K562 (cell line): ENCODE results near the gene EP300. TPM values are rescaled to one million over a fixed set of nuclear protein-coding genes. Genes with fewer than 3 reads are reported as not detected.

Experiments used
- CEBPG ChIP-seq, 3 experiments: fragments of 200-800 bp in 1 of 3; sonication (Bioruptor generic) in 1 of 3; sonication (generic) in 1 of 3; formaldehyde crosslinking in 1 of 3; IDR thresholded peaks in 2 of 3; conservative IDR thresholded peaks in 1 of 3; 2 replicates each; pipeline versions ENCODE4 v1.6.1 to v1.8.0; 2016 to 2022; ENCODE audit warnings: missing compliant biosample characterization in 2 of 3, missing genetic modification characterization in 2 of 3, mild to moderate bottlenecking in 1 of 3, missing genetic modification reagents in 1 of 3
- EP300 ChIP-seq: IDR thresholded peaks from 2 replicates; pipeline ENCODE4 v1.6.1; 2012; ENCODE audit warnings: low read length, improper control_type of control experiment
- FOXJ2 ChIP-seq: fragments of 200-800 bp; sonication (Bioruptor generic); IDR thresholded peaks from 2 replicates; pipeline ENCODE4 v1.6.1; 2016; ENCODE audit warnings: missing genetic modification characterization, missing compliant biosample characterization
- RAD21 ChIP-seq, 2 experiments: fragments of 250-450 bp in 1 of 2; fragments of 450-650 bp in 1 of 2; sonication (Bioruptor Pico) in 1 of 2; formaldehyde crosslinking in 1 of 2; IDR thresholded peaks in 1 of 2; conservative IDR thresholded peaks in 1 of 2; 2 replicates each; pipeline versions ENCODE4 v1.4.0 to v1.8.0; 2020 to 2022; ENCODE audit warnings: mild to moderate bottlenecking in 2 of 2, moderate library complexity in 1 of 2
- SIRT6 ChIP-seq: IDR thresholded peaks from one replicate; pipeline ENCODE4 v1.6.1; 2012; ENCODE audit warnings: low read depth, mild to moderate bottlenecking, control low read depth, inconsistent platforms, low read length, moderate library complexity
- SOX6 ChIP-seq: fragments of 450-650 bp; IDR thresholded peaks from 2 replicates; pipeline ENCODE4 v1.6.1; 2014; ENCODE audit warnings: mild to moderate bottlenecking
- SREBF1 ChIP-seq: fragments of 150-350 bp; IDR thresholded peaks from 2 replicates; pipeline ENCODE4 v1.6.1; 2014; ENCODE audit warnings: antibody characterized with exemption, low read depth, low read length, borderline replicate concordance
- ZBTB8A ChIP-seq: fragments of 450-650 bp; IDR thresholded peaks from 2 replicates; pipeline ENCODE4 v1.6.1; 2018; ENCODE audit warnings: mild to moderate bottlenecking, moderate library complexity; ENCODE audit not compliant: partially characterized antibody
- ZNF12 ChIP-seq: sonication (generic); formaldehyde crosslinking; IDR thresholded peaks from 2 replicates; pipeline ENCODE4 v1.4.0; 2020; ENCODE audit warnings: mild to moderate bottlenecking, missing genetic modification reagents
- ZNF124 ChIP-seq: sonication (generic); formaldehyde crosslinking; IDR thresholded peaks from 2 replicates; pipeline ENCODE4 v1.8.1; 2022; ENCODE audit warnings: missing genetic modification reagents
- polyA plus RNA-seq, 8 experiments: library from polyadenylated mRNA; depleted of rRNA in 4 of 8; stranded (reverse) in 5 of 8; unstranded in 3 of 8; fragments of >200 nt; fragmentation: Nextera tagmentation in 2 of 8; fragmentation: Illumina TruSeq in 1 of 8; extraction: Ambion mirVana in 2 of 8; extraction: Trizol in 1 of 8; gene quantifications; 2 replicates each; pipeline versions ENCODE4 v1.2.1 to v1.2.3, GENCODE V29; 2011 to 2014; ENCODE audit warnings: inconsistent platforms in 1 of 8, missing spikeins in 1 of 8
- total RNA-seq, 7 experiments: library from RNA; depleted of rRNA in 6 of 7; stranded (reverse); fragments of >200 nt in 6 of 7; fragmentation: Illumina TruSeq in 2 of 7; extraction: Trizol in 2 of 7; gene quantifications; 2 replicates each; pipeline versions ENCODE4 v1.2.1 to v1.2.3, GENCODE V29; 2011 to 2021; ENCODE audit warnings: low replicate concordance in 1 of 7
- TF ChIP-seq, protein P1 (sequence below): fragments of 250-450 bp; sonication (Bioruptor Pico); IDR thresholded peaks from 2 replicates; pipeline ENCODE4 v1.8.0; 2022; ENCODE audit warnings: moderate library complexity, mild to moderate bottlenecking, inconsistent platforms
- TF ChIP-seq, protein P2 (sequence below): fragments of 450-650 bp; IDR thresholded peaks from 2 replicates; pipeline ENCODE4 v1.6.1; 2018; ENCODE audit not compliant: partially characterized antibody
- TF ChIP-seq, protein P3 (sequence below), 2 experiments: fragments of 450-650 bp in 1 of 2; sonication (generic) in 1 of 2; formaldehyde crosslinking in 1 of 2; IDR thresholded peaks in 1 of 2; conservative IDR thresholded peaks in 1 of 2; 2 replicates each; pipeline versions ENCODE4 v1.6.1 to v1.8.1; 2016 to 2023; ENCODE audit warnings: mild to moderate bottlenecking in 2 of 2, moderate library complexity in 2 of 2, inconsistent platforms in 1 of 2, missing genetic modification reagents in 1 of 2
- TF ChIP-seq, protein P4 (sequence below): sonication (generic); formaldehyde crosslinking; IDR thresholded peaks from 2 replicates; pipeline ENCODE4 v1.8.1; 2023; ENCODE audit warnings: mild to moderate bottlenecking, missing genetic modification reagents, moderate library complexity
- TF ChIP-seq, protein P5 (sequence below): sonication (generic); formaldehyde crosslinking; IDR thresholded peaks from 2 replicates; pipeline ENCODE4 v1.8.0; 2023; ENCODE audit warnings: mild to moderate bottlenecking, missing genetic modification reagents
- TF ChIP-seq, protein P6 (sequence below): sonication (generic); formaldehyde crosslinking; IDR thresholded peaks from 2 replicates; pipeline ENCODE4 v1.8.1; 2022; ENCODE audit warnings: missing genetic modification reagents

Gene EP300
- total and polyA plus RNA-seq, 9 of the 15 experiments (the other 6 are each of a cell fraction or from before 2014, with no cell fraction given) = 2.2 to 28.6 (median 10.9) TPM

DNA sequence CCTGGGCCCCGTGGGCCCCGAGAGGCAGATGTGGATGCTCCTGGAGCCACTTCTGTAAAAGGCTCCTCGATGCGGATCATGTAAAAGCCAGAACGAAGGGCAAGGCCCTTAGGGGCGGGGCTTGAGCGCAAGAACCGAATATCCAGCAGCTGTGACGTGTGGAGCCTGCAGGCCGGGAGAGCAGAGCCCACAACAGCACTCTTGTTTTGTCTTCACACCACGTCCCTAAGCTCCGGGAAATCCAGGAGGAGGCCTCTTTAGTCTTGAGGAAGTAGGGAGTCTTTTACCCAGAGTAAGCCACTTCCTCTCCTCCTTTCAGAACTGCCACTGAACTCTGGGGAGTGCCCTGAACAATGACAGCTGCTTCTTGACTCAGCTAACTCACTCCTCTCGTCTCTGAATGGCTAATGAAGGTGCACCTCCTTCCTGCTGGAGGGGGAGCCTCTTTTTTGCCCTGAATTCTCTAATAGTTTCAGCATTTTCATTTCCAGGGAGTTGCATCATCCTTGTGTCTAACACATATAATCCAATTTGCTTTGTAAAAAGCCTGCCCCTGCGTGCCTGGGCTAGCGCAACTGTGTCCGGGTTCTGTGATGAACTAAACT is 125.3 kb downstream of the EP300 start (continued):
- no peak for TF ChIP-seq ZNF12
- no peak for TF ChIP-seq SIRT6
- peak; percentile 93 for TF ChIP-seq CEBPG (CRISPR knock-in tag; IDR thresholded peaks at IDR 0.05)
- peak; percentile 84 to 97 for TF ChIP-seq CEBPG (tag; conservative IDR thresholded peaks at IDR 0.05 in 1 of 2, IDR thresholded peaks at IDR 0.05 in 1 of 2)
- TF ChIP-seq, protein P1, sequence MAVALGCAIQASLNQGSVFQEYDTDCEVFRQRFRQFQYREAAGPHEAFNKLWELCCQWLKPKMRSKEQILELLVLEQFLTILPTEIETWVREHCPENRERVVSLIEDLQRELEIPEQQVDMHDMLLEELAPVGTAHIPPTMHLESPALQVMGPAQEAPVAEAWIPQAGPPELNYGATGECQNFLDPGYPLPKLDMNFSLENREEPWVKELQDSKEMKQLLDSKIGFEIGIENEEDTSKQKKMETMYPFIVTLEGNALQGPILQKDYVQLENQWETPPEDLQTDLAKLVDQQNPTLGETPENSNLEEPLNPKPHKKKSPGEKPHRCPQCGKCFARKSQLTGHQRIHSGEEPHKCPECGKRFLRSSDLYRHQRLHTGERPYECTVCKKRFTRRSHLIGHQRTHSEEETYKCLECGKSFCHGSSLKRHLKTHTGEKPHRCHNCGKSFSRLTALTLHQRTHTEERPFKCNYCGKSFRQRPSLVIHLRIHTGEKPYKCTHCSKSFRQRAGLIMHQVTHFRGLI = no peak
- TF ChIP-seq, protein P2, sequence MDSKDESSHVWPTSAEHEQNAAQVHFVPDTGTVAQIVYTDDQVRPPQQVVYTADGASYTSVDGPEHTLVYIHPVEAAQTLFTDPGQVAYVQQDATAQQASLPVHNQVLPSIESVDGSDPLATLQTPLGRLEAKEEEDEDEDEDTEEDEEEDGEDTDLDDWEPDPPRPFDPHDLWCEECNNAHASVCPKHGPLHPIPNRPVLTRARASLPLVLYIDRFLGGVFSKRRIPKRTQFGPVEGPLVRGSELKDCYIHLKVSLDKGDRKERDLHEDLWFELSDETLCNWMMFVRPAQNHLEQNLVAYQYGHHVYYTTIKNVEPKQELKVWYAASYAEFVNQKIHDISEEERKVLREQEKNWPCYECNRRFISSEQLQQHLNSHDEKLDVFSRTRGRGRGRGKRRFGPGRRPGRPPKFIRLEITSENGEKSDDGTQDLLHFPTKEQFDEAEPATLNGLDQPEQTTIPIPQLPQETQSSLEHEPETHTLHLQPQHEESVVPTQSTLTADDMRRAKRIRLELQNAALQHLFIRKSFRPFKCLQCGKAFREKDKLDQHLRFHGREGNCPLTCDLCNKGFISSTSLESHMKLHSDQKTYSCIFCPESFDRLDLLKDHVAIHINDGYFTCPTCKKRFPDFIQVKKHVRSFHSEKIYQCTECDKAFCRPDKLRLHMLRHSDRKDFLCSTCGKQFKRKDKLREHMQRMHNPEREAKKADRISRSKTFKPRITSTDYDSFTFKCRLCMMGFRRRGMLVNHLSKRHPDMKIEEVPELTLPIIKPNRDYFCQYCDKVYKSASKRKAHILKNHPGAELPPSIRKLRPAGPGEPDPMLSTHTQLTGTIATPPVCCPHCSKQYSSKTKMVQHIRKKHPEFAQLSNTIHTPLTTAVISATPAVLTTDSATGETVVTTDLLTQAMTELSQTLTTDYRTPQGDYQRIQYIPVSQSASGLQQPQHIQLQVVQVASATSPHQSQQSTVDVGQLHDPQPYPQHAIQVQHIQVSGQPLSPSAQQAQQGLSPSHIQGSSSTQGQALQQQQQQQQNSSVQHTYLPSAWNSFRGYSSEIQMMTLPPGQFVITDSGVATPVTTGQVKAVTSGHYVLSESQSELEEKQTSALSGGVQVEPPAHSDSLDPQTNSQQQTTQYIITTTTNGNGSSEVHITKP = no peak
- TF ChIP-seq, protein P3, sequence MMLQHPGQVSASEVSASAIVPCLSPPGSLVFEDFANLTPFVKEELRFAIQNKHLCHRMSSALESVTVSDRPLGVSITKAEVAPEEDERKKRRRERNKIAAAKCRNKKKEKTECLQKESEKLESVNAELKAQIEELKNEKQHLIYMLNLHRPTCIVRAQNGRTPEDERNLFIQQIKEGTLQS (IDR thresholded peaks at IDR 0.05) = peak; percentile 94
- TF ChIP-seq, protein P3 (CRISPR knock-in tag; conservative IDR thresholded peaks at IDR 0.05) = no peak
- peak in 1 of 2 experiments; percentile 9; a peak in 1 of 4 replicates for TF ChIP-seq RAD21 (CRISPR knock-in tag; conservative IDR thresholded peaks at IDR 0.05 in 1 of 2, IDR thresholded peaks at IDR 0.05 in 1 of 2)
- TF ChIP-seq SREBF1 = no peak
- TF ChIP-seq ZBTB8A = no peak
- TF ChIP-seq, protein P4, sequence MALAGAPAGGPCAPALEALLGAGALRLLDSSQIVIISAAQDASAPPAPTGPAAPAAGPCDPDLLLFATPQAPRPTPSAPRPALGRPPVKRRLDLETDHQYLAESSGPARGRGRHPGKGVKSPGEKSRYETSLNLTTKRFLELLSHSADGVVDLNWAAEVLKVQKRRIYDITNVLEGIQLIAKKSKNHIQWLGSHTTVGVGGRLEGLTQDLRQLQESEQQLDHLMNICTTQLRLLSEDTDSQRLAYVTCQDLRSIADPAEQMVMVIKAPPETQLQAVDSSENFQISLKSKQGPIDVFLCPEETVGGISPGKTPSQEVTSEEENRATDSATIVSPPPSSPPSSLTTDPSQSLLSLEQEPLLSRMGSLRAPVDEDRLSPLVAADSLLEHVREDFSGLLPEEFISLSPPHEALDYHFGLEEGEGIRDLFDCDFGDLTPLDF (CRISPR knock-in tag) = no peak
- no peak for TF ChIP-seq ZNF124 (CRISPR knock-in tag)
- TF ChIP-seq, protein P5, sequence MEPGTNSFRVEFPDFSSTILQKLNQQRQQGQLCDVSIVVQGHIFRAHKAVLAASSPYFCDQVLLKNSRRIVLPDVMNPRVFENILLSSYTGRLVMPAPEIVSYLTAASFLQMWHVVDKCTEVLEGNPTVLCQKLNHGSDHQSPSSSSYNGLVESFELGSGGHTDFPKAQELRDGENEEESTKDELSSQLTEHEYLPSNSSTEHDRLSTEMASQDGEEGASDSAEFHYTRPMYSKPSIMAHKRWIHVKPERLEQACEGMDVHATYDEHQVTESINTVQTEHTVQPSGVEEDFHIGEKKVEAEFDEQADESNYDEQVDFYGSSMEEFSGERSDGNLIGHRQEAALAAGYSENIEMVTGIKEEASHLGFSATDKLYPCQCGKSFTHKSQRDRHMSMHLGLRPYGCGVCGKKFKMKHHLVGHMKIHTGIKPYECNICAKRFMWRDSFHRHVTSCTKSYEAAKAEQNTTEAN (CRISPR knock-in tag) = no peak
- no peak for TF ChIP-seq FOXJ2 (tag)
- TF ChIP-seq EP300 = peak; percentile 29; the same call in 1 of the 2 replicates
- TF ChIP-seq, protein P6, sequence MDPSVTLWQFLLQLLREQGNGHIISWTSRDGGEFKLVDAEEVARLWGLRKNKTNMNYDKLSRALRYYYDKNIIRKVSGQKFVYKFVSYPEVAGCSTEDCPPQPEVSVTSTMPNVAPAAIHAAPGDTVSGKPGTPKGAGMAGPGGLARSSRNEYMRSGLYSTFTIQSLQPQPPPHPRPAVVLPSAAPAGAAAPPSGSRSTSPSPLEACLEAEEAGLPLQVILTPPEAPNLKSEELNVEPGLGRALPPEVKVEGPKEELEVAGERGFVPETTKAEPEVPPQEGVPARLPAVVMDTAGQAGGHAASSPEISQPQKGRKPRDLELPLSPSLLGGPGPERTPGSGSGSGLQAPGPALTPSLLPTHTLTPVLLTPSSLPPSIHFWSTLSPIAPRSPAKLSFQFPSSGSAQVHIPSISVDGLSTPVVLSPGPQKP (CRISPR knock-in tag) = no peak
- peak; percentile 38; the same call in 1 of the 2 replicates for TF ChIP-seq SOX6
